HG03135 (cell line): ENCODE data around the gene CPSF3.
"Not testable (repeated sequence)": the region's sequence is repeated elsewhere in the genome, so short reads cannot be mapped to it uniquely, and the experiment has no call there.

Source experiments
- ATAC-seq: cut with Tn5 transposase; IDR thresholded peaks from one replicate; pipeline ENCODE4 v1.9.1; 2021; ENCODE audit warnings: mild to moderate bottlenecking, moderate library complexity; ENCODE audit not compliant: unreplicated experiment

Gene CPSF3

GRCh38 chr2:9498210-9498609 is 74.8 kb downstream of the CPSF3 start:
- ATAC-seq = no peak

- ATAC-seq = no peak
Observed at GRCh38 chr2:9508931-9509330, 85.5 kb downstream of the CPSF3 start.

- not testable (repeated sequence) for ATAC-seq
Observed at GRCh38 chr2:9513946-9514345, 90.5 kb downstream of the CPSF3 start.

DNA sequence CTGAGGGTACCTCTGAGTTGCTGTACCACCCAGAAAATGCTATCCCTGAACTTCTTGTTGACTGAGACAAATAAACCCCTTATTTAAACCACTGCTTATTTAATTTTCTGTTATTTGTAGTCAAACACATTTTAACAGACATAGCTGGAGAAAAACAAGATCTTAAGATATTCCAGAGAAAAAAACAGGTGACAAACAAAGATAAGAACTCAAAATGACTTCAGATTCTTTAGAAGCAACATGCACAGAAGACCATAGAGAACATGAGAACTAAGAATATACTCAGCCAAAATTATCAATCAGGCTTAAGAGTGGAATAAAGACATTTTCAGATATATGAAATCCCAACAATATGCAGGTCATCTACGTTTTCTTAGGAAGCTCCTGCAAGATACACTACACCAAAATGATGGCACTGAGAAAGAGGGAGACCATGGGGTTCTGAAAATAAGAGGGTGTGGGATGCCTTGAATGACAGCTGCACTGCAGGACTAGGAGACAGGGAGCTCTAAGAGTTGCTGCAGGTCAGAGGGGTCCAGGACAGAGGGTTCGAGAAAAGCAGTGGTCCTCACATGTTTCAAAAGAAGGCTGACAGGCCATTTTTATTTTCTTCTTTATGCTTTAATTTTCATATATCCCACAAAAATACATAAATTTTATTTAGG is 93.8 kb downstream of the CPSF3 start:
- ATAC-seq = no peak

DNA sequence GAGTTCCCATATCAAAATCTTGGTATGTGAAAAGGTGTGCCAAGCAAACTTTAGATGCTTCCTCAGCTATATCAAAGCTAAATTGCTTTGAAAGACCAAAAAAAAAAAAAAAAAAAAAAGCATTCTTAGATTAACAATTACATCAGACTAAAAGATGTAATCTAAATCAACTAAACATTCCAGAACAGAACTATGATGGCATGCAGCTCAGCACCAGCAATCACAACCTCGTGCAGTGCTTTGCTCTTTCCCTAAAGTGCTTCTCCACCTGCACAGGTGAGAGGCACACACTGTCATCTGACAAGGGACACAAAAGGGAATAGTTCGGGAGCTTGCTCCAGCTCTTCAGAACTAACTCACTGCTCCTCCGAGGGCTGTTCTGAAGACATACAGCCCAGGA is 94.7 kb downstream of the CPSF3 start:
- ATAC-seq = no peak

GRCh38 chr2:9518780-9519179 is 95.3 kb downstream of the CPSF3 start:
- no peak for ATAC-seq

GRCh38 chr2:9519250-9519649 is 95.8 kb downstream of the CPSF3 start:
- ATAC-seq = no peak
